GM12878 (cell line): Measurements from ENCODE around the gene BIVM. TPM values are rescaled to one million over a fixed set of nuclear protein-coding genes. Genes with fewer than 3 reads are reported as not detected.

Experiments used
- ATAC-seq: fragments of 200-7000 bp; cut with Tn5 transposase; 3 replicates; pipeline ENCODE4 v1.9.1; 2020; ENCODE audit warnings: mild to moderate bottlenecking, moderate library complexity
- BruUV-seq: library from RNA; stranded (reverse); fragments of 400-500 nt; replicated peaks from 2 replicates; lab custom pipeline; 2021; lab: Mats Ljungman, UMichigan
- CTCF ChIA-PET: fragments of 300-600 bp; sonication (Branson Sonifier 250); formaldehyde crosslinking; extraction: SDS; loops from one replicate; lab custom pipeline; 2021; ENCODE audit warnings: inconsistent platforms; lab: Yijun Ruan, JAX
- POLR2A ChIA-PET: fragments of 350-600 bp; formaldehyde crosslinking; extraction: SDS; loops from one replicate; lab custom pipeline; 2021; ENCODE audit warnings: inconsistent platforms; lab: Charles Lee
- RAD21 ChIA-PET: fragments of 300-600 bp; sonication (Branson Sonifier 250); formaldehyde crosslinking; loops from one replicate; lab custom pipeline; 2023; ENCODE audit warnings: antibody characterized with exemption; ENCODE audit not compliant: unreplicated experiment; lab: Charles Lee
- SMC1A ChIA-PET: fragments of 300-600 bp; sonication (Branson Sonifier 250); formaldehyde crosslinking; loops from one replicate; lab custom pipeline; 2023; ENCODE audit not compliant: unreplicated experiment, uncharacterized antibody; lab: Charles Lee
- DNase-seq: peaks from one replicate; pipeline ENCODE4 v3.0.0-alpha.2; 2011; ENCODE audit warnings: low read depth, low spot score
- FAIRE-seq: peaks from 3 replicates; lab custom pipeline; 2011; peaks lifted over from hg19 to GRCh38; lab: Jason Lieb, UNC
- H2AFZ ChIP-seq: 2 replicates; pipeline ENCODE4 v1.6.0; 2011; ENCODE audit warnings: low read depth, low read length, control low read depth; ENCODE audit not compliant: control insufficient read depth
- H3K27ac ChIP-seq: 2 replicates; pipeline ENCODE4 v1.5.1; 2011; ENCODE audit warnings: control low read depth; ENCODE audit not compliant: control insufficient read depth, insufficient read depth
- H3K27me3 ChIP-seq, 2 experiments: replicated peaks in 1 of 2; 2 replicates each; pipeline versions ENCODE4 v1.6.0 to v1.6.1; 2011; ENCODE audit warnings: low read length in 1 of 2; ENCODE audit not compliant: control insufficient read depth in 2 of 2, insufficient read depth in 2 of 2
- H3K36me3 ChIP-seq, 2 experiments: 2 replicates each; pipeline ENCODE4 v1.5.1; 2011; ENCODE audit warnings: low read length in 1 of 2; ENCODE audit not compliant: control insufficient read depth in 2 of 2, insufficient read depth in 2 of 2
- H3K4me1 ChIP-seq: 2 replicates; pipeline ENCODE4 v1.6.1; 2011; ENCODE audit warnings: mild to moderate bottlenecking, low read length, moderate library complexity, mixed read lengths; ENCODE audit not compliant: control insufficient read depth, insufficient read depth
- H3K4me2 ChIP-seq: 2 replicates; pipeline ENCODE4 v1.6.0; 2011; ENCODE audit warnings: control low read depth; ENCODE audit not compliant: control insufficient read depth, insufficient read depth
- H3K4me3 ChIP-seq: fragments of 200-600 bp; sonication (generic); 2 replicates; pipeline ENCODE4 v1.5.1; 2016
- H3K79me2 ChIP-seq: 2 replicates; pipeline ENCODE4 v1.6.0; 2011; ENCODE audit warnings: low read length; ENCODE audit not compliant: control insufficient read depth, insufficient read depth
- H3K9ac ChIP-seq: 2 replicates; pipeline ENCODE4 v1.8.0; 2011; ENCODE audit warnings: low read length, control low read depth, mixed read lengths; ENCODE audit not compliant: control insufficient read depth, insufficient read depth
- H3K9me3 ChIP-seq: replicated peaks from 3 replicates; pipeline ENCODE4 v1.5.1; 2011; ENCODE audit warnings: mild to moderate bottlenecking, low read length; ENCODE audit not compliant: control insufficient read depth, insufficient read depth
- H4K20me1 ChIP-seq: 2 replicates; pipeline ENCODE4 v1.6.0; 2011; ENCODE audit not compliant: control insufficient read depth, insufficient read depth
- IRF4 ChIP-seq: IDR thresholded peaks from 2 replicates; pipeline ENCODE4 v1.6.1; 2011; ENCODE audit warnings: low read depth, low read length
- JUNB ChIP-seq: IDR thresholded peaks from 2 replicates; pipeline ENCODE4 v1.6.1; 2016; ENCODE audit warnings: antibody characterized with exemption, mild to moderate bottlenecking
- LARP7 ChIP-seq: fragments of 450-650 bp; IDR thresholded peaks from 2 replicates; pipeline ENCODE4 v1.6.1; 2017; ENCODE audit warnings: mild to moderate bottlenecking
- NFYB ChIP-seq: IDR thresholded peaks from 2 replicates; pipeline ENCODE4 v1.6.1; 2011; ENCODE audit warnings: low read depth, mild to moderate bottlenecking, low read length, improper control_type of control experiment, moderate library complexity; ENCODE audit not compliant: insufficient read depth
- NR2C2 ChIP-seq: IDR thresholded peaks from 2 replicates; pipeline ENCODE4 v1.6.1; 2011; ENCODE audit warnings: borderline replicate concordance, low read depth; ENCODE audit not compliant: control insufficient read depth, insufficient read length
- NR2F1 ChIP-seq: fragments of 450-650 bp; conservative IDR thresholded peaks from 2 replicates; pipeline ENCODE4 v1.6.1; 2017; ENCODE audit warnings: mild to moderate bottlenecking
- POLR2AphosphoS5 ChIP-seq: IDR thresholded peaks from 2 replicates; pipeline ENCODE4 v1.6.1; 2011; ENCODE audit warnings: mild to moderate bottlenecking, low read length, inconsistent platforms
- SIX5 ChIP-seq: IDR thresholded peaks from 2 replicates; pipeline ENCODE4 v1.6.1; 2011; ENCODE audit warnings: mild to moderate bottlenecking, low read depth, low read length, moderate library complexity; ENCODE audit not compliant: severe bottlenecking
- SUPT20H ChIP-seq: IDR thresholded peaks from 2 replicates; pipeline ENCODE4 v1.6.1; 2011; ENCODE audit warnings: low read depth, mild to moderate bottlenecking, low read length, moderate library complexity, borderline replicate concordance; ENCODE audit not compliant: control insufficient read depth
- SUZ12 ChIP-seq: fragments of 200-600 bp; sonication (generic); IDR thresholded peaks from one replicate; pipeline ENCODE4 v1.6.1; 2018; ENCODE audit warnings: antibody characterized with exemption, mild to moderate bottlenecking; ENCODE audit not compliant: unreplicated experiment
- YBX1 ChIP-seq: fragments of 450-650 bp; IDR thresholded peaks from 2 replicates; pipeline ENCODE4 v1.6.1; 2016; ENCODE audit warnings: antibody characterized with exemption
- YY1 ChIP-seq: IDR thresholded peaks from 2 replicates; pipeline ENCODE4 v1.6.1; 2011; ENCODE audit warnings: low read depth, mild to moderate bottlenecking, low read length
- WGBS: methylation state at CpG from one replicate; pipeline ENCODE4 v1.1.6; 2016; ENCODE audit warnings: low lambda C conversion rate; ENCODE audit not compliant: insufficient replicate concordance, insufficient coverage; ENCODE audit errors: missing lambda C conversion rate; 5-methylcytosine and 5-hydroxymethylcytosine counted together
- in situ Hi-C: fragments of 300-500 bp; cut with MboI; formaldehyde crosslinking; loops from 9 replicates; pipeline ENCODE4 v1.14.3; 2018; ENCODE audit warnings: mixed read lengths
- intact Hi-C: fragments of 100-400 bp; cut with micrococcal nuclease; formaldehyde crosslinking; loops from one replicate; pipeline ENCODE4 v1.14.2; 2022; ENCODE audit not compliant: unreplicated experiment
- polyA plus RNA-seq, 11 experiments: library from polyadenylated mRNA; depleted of rRNA in 4 of 11; unstranded in 6 of 11; stranded (reverse) in 5 of 11; fragments of >200 nt; fragmentation: Nextera tagmentation in 4 of 11; fragmentation: Illumina TruSeq in 1 of 11; extraction: Ambion mirVana in 4 of 11; extraction: Trizol in 1 of 11; gene quantifications; 1 replicate in 1 of 11; 2 replicates in 10 of 11; pipeline versions ENCODE4 v1.2.1 to v1.2.3, GENCODE V29; 2011 to 2016; ENCODE audit warnings: inconsistent platforms in 2 of 11, missing spikeins in 2 of 11, low read depth in 1 of 11
- total RNA-seq, 4 experiments: library from RNA; depleted of rRNA in 3 of 4; stranded (reverse); fragments of >200 nt in 3 of 4; fragmentation: Illumina TruSeq in 1 of 4; extraction: Trizol in 1 of 4; gene quantifications; 2 replicates each; pipeline versions ENCODE4 v1.2.1 to v1.2.3, GENCODE V29; 2013 to 2021
- TF ChIP-seq, protein P1 (sequence below): fragments of 450-650 bp; IDR thresholded peaks from 2 replicates; pipeline ENCODE4 v1.6.1; 2018; ENCODE audit warnings: borderline replicate concordance, mild to moderate bottlenecking; ENCODE audit not compliant: partially characterized antibody
- TF ChIP-seq, protein P2 (sequence below), 3 experiments: IDR thresholded peaks in 2 of 3; conservative IDR thresholded peaks in 1 of 3; 2 replicates each; pipeline ENCODE4 v1.5.1; 2011; ENCODE audit warnings: low read depth in 3 of 3, low read length in 3 of 3, mild to moderate bottlenecking in 3 of 3, control low read depth in 2 of 3, moderate library complexity in 2 of 3, inconsistent platforms in 1 of 3, mixed read lengths in 1 of 3; ENCODE audit not compliant: control insufficient read depth in 2 of 3, insufficient read depth in 1 of 3; ENCODE audit errors: extremely low read depth in 1 of 3
- TF ChIP-seq, protein P3 (sequence below): fragments of 450-650 bp; formaldehyde crosslinking; IDR thresholded peaks from 2 replicates; pipeline ENCODE4 v1.4.0; 2022; ENCODE audit warnings: mild to moderate bottlenecking, moderate library complexity
- TF ChIP-seq, protein P4 (sequence below): fragments of 150-350 bp; IDR thresholded peaks from 2 replicates; pipeline ENCODE4 v1.6.1; 2014; ENCODE audit warnings: mild to moderate bottlenecking, low read depth, low read length

BIVM gene
- total and polyA plus RNA-seq, 10 of the 15 experiments (the other 5 are each of a cell fraction or from before 2014, with no cell fraction given) = 3.4 to 20.1 (median 14.1) TPM

DNA sequence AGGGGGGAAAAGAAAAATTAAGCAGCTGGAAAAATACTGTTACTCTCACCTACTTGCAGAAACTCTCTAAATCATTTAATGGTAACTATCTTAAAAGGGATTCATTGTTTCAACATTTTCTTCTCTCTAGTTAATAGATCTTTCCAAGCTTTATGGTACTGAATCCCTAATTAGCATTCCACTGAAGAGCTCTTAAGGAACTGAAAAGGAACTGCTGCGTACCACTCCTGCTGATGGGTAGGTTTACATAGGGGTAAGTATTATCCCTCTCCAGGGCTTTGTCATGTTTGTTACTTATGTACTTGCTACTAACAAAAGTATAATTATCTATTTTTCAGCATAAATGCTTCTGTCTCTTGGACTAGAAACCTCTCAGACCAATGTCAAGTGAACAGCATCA is 37.8 kb upstream of the BIVM start:
- Histone ChIP-seq H3K9me3 (no peaks in the 10 kb centered on the region), H3K27ac (no peak overlapping the region), H3K4me3 (no peak overlapping the region), H3K9ac (no peak overlapping the region), H3K27me3 (no peaks in the 10 kb centered on the region), H3K4me1 (no peaks in the 10 kb centered on the region), H3K79me2 (no peaks in the 10 kb centered on the region), H4K20me1 (no peaks in the 10 kb centered on the region), H3K4me2 (no peak overlapping the region), H3K36me3 (no peaks in the 10 kb centered on the region), H2AFZ (no peak overlapping the region)
- 100% methylated on average over 1 of the region's 1 CpG for WGBS
- ATAC-seq (no peak), FAIRE-seq (no peak), DNase-seq (no peak)
- POLR2A ChIA-PET = no interaction called here
- intact Hi-C loops = no loop called here
- no TSS peak for BruUV-seq
- in situ Hi-C loops = no loop called here
- RAD21 ChIA-PET = no interaction called here
- SMC1A ChIA-PET = interaction anchor here (1.0 kb wide), 1 partner anchor 9 kb away, joined by 5 read pairs; no protein-coding TSS in a partner anchor
- CTCF ChIA-PET = interaction anchor here (1.2 kb wide), 1 partner anchor 39 kb away, joined by 3 read pairs; no protein-coding TSS in a partner anchor
- TF ChIP-seq YBX1 (no peak), SIX5 (no peak), SUZ12 (no peak), JUNB (no peak), NR2F1 (no peak), YY1 (no peak), NR2C2 (no peak), NFYB (no peak), IRF4 (no peak), LARP7 (no peak), POLR2AphosphoS5 (no peak), SUPT20H (no peak)
- TF ChIP-seq, protein P1, sequence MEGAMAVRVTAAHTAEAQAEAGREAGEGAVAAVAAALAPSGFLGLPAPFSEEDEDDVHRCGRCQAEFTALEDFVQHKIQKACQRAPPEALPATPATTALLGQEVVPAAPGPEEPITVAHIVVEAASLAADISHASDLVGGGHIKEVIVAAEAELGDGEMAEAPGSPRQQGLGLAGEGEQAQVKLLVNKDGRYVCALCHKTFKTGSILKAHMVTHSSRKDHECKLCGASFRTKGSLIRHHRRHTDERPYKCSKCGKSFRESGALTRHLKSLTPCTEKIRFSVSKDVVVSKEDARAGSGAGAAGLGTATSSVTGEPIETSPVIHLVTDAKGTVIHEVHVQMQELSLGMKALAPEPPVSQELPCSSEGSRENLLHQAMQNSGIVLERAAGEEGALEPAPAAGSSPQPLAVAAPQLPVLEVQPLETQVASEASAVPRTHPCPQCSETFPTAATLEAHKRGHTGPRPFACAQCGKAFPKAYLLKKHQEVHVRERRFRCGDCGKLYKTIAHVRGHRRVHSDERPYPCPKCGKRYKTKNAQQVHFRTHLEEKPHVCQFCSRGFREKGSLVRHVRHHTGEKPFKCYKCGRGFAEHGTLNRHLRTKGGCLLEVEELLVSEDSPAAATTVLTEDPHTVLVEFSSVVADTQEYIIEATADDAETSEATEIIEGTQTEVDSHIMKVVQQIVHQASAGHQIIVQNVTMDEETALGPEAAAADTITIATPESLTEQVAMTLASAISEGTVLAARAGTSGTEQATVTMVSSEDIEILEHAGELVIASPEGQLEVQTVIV = no peak
- TF ChIP-seq, protein P2, sequence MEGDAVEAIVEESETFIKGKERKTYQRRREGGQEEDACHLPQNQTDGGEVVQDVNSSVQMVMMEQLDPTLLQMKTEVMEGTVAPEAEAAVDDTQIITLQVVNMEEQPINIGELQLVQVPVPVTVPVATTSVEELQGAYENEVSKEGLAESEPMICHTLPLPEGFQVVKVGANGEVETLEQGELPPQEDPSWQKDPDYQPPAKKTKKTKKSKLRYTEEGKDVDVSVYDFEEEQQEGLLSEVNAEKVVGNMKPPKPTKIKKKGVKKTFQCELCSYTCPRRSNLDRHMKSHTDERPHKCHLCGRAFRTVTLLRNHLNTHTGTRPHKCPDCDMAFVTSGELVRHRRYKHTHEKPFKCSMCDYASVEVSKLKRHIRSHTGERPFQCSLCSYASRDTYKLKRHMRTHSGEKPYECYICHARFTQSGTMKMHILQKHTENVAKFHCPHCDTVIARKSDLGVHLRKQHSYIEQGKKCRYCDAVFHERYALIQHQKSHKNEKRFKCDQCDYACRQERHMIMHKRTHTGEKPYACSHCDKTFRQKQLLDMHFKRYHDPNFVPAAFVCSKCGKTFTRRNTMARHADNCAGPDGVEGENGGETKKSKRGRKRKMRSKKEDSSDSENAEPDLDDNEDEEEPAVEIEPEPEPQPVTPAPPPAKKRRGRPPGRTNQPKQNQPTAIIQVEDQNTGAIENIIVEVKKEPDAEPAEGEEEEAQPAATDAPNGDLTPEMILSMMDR (IDR thresholded peaks at IDR 0.05 in 2 of 3, conservative IDR thresholded peaks at IDR 0.05 in 1 of 3; ENCODE audit: control insufficient read depth in 2 of 3, extremely low read depth in 1 of 3, insufficient read depth in 1 of 3, low read depth in 3 of 3, low read length in 3 of 3) = no peak
- TF ChIP-seq, protein P3, sequence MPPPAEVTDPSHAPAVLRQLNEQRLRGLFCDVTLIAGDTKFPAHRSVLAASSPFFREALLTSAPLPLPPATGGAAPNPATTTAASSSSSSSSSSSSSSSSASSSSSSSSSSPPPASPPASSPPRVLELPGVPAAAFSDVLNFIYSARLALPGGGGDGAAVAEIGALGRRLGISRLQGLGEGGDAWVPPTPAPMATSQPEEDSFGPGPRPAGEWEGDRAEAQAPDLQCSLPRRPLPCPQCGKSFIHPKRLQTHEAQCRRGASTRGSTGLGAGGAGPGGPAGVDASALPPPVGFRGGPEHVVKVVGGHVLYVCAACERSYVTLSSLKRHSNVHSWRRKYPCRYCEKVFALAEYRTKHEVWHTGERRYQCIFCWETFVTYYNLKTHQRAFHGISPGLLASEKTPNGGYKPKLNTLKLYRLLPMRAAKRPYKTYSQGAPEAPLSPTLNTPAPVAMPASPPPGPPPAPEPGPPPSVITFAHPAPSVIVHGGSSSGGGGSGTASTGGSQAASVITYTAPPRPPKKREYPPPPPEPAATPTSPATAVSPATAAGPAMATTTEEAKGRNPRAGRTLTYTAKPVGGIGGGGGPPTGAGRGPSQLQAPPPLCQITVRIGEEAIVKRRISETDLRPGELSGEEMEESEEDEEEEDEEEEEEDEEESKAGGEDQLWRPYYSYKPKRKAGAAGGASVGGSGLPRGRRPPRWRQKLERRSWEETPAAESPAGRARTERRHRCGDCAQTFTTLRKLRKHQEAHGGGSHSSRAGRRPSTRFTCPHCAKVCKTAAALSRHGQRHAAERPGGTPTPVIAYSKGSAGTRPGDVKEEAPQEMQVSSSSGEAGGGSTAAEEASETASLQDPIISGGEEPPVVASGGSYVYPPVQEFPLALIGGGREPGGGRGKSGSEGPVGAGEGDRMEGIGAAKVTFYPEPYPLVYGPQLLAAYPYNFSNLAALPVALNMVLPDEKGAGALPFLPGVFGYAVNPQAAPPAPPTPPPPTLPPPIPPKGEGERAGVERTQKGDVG (CRISPR knock-in tag) = no peak
- TF ChIP-seq, protein P4, sequence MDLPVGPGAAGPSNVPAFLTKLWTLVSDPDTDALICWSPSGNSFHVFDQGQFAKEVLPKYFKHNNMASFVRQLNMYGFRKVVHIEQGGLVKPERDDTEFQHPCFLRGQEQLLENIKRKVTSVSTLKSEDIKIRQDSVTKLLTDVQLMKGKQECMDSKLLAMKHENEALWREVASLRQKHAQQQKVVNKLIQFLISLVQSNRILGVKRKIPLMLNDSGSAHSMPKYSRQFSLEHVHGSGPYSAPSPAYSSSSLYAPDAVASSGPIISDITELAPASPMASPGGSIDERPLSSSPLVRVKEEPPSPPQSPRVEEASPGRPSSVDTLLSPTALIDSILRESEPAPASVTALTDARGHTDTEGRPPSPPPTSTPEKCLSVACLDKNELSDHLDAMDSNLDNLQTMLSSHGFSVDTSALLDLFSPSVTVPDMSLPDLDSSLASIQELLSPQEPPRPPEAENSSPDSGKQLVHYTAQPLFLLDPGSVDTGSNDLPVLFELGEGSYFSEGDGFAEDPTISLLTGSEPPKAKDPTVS = no peak
